Measurements from ENCODE around the gene OR13G1.
"Not testable (repeated sequence)": the region's sequence is repeated elsewhere in the genome, so short reads cannot be mapped to it uniquely, and the experiment has no call there.

Gene OR13G1

GRCh38 chr1:247679639-247680038 is at the start of gene OR13G1:
Gene OR13G1 (minus strand): TSS chr1:247679739. CDS start chr1:247673041, 6,698 bp downstream.
- no peak for DNase-seq

- no peak for DNase-seq
Measured at GRCh38 chr1:247721222-247721621, 41.7 kb upstream of the OR13G1 start.

GRCh38 chr1:247716546-247716945 is 37.0 kb upstream of the OR13G1 start, which contains the start of gene OR6F1:
Gene OR6F1 (minus strand): TSS chr1:247716646. CDS start chr1:247712755, 3,891 bp downstream.
- no peak for DNase-seq

- DNase-seq, result no peak
Measured at GRCh38 chr1:247713753-247714152, 34.2 kb upstream of the OR13G1 start.

- DNase-seq, result not testable (repeated sequence)
Measured at GRCh38 chr1:247710681-247711080, 31.1 kb upstream of the OR13G1 start.

GRCh38 chr1:247701338-247701737 is 21.8 kb upstream of the OR13G1 start:
- no peak for DNase-seq

- peak; percentile 52 for DNase-seq
Measured at GRCh38 chr1:247681288-247681897, 1.9 kb upstream of the OR13G1 start.

GRCh38 chr1:247680171-247680570 is 632 bp upstream of the OR13G1 start:
- DNase-seq, result no peak

GRCh38 chr1:247669225-247669624 is 10.3 kb downstream of the OR13G1 start:
- no peak for DNase-seq

GRCh38 chr1:247656221-247656875 is 23.2 kb downstream of the OR13G1 start:
- DNase-seq, result no peak

GRCh38 chr1:247653040-247653439 is 26.5 kb downstream of the OR13G1 start:
- DNase-seq, result no peak

- peak; percentile 32 for DNase-seq
Measured at GRCh38 chr1:247647864-247648263, 31.7 kb downstream of the OR13G1 start.

- no peak for DNase-seq
Measured at GRCh38 chr1:247646867-247647266, 32.7 kb downstream of the OR13G1 start.

- no peak for DNase-seq
Measured at GRCh38 chr1:247642742-247643141, 36.8 kb downstream of the OR13G1 start.

GRCh38 chr1:247639381-247639981 is 40.1 kb downstream of the OR13G1 start:
- no peak for DNase-seq

- no peak for DNase-seq
Measured at GRCh38 chr1:247638781-247639180, 40.8 kb downstream of the OR13G1 start.

GRCh38 chr1:247638011-247638410 is 41.5 kb downstream of the OR13G1 start:
- DNase-seq, result no peak

GRCh38 chr1:247627951-247628350 is 51.6 kb downstream of the OR13G1 start:
- DNase-seq, result no peak

Measured in NCI-H1436 (cell line).